GM12878 (cell line): ENCODE data around the gene LYSMD2.

ENCODE experiments used
- CTCF ChIP-seq, 3 experiments: IDR thresholded peaks in 2 of 3; conservative IDR thresholded peaks in 1 of 3; 2 replicates each; pipeline ENCODE4 v1.5.1; 2011; ENCODE audit warnings: low read depth in 3 of 3, low read length in 3 of 3, mild to moderate bottlenecking in 3 of 3, control low read depth in 2 of 3, moderate library complexity in 2 of 3, inconsistent platforms in 1 of 3, mixed read lengths in 1 of 3; ENCODE audit not compliant: control insufficient read depth in 2 of 3, insufficient read depth in 1 of 3; ENCODE audit errors: extremely low read depth in 1 of 3
- GATAD2B ChIP-seq: fragments of 450-650 bp; conservative IDR thresholded peaks from 2 replicates; pipeline ENCODE4 v1.6.1; 2017; ENCODE audit warnings: low read depth, mild to moderate bottlenecking, moderate library complexity
- HCFC1 ChIP-seq: fragments of 150-350 bp; IDR thresholded peaks from 2 replicates; pipeline ENCODE4 v1.6.1; 2014; ENCODE audit warnings: low read length
- NFYB ChIP-seq: IDR thresholded peaks from 2 replicates; pipeline ENCODE4 v1.6.1; 2011; ENCODE audit warnings: low read depth, mild to moderate bottlenecking, low read length, improper control_type of control experiment, moderate library complexity; ENCODE audit not compliant: insufficient read depth
- POLR2A ChIP-seq: IDR thresholded peaks from 2 replicates; pipeline ENCODE4 v1.6.1; 2011; ENCODE audit warnings: low read depth, mild to moderate bottlenecking, low read length
- SIN3A ChIP-seq: IDR thresholded peaks from 2 replicates; pipeline ENCODE4 v1.6.1; 2012; ENCODE audit warnings: low read depth, low read length, improper control_type of control experiment
- SMAD1 ChIP-seq: fragments of 450-650 bp; IDR thresholded peaks from 2 replicates; pipeline ENCODE4 v1.6.1; 2018; ENCODE audit warnings: mild to moderate bottlenecking, low read depth; ENCODE audit not compliant: partially characterized antibody
- USF1 ChIP-seq: IDR thresholded peaks from 2 replicates; pipeline ENCODE4 v1.6.1; 2011; ENCODE audit warnings: borderline replicate concordance, low read depth, mild to moderate bottlenecking, moderate library complexity, mixed read lengths, low read length; ENCODE audit not compliant: insufficient read depth; ENCODE audit errors: extremely low read length

- TF ChIP-seq CTCF (IDR thresholded peaks at IDR 0.05 in 2 of 3, conservative IDR thresholded peaks at IDR 0.05 in 1 of 3; ENCODE audit: control insufficient read depth in 2 of 3, extremely low read depth in 1 of 3, insufficient read depth in 1 of 3, low read depth in 3 of 3, low read length in 3 of 3) (no peak), SMAD1 (no peak), USF1 (no peak), NFYB (no peak), HCFC1 (no peak), POLR2A (no peak), SIN3A (no peak), GATAD2B (no peak)
These were observed 29.4 kb downstream of the LYSMD2 start for GRCh38 chr15:51708013-51708412.
